Uterus (tissue), 4 donors: ENCODE results near the gene ERH. TPM values are rescaled to one million over a fixed set of nuclear protein-coding genes. Genes with fewer than 3 reads are reported as not detected.
A peak's percentile ranks its signal among the peaks of the same experiment; 100 is the strongest.

Experiments used
- DNase-seq, 2 donors: peaks; one replicate each; pipeline ENCODE4 v3.0.0-alpha.2; 2019 to 2020
- H3K27ac ChIP-seq, 2 donors: fragments of 200-600 bp; sonication (generic); 1 replicate in 1 of 2; 2 replicates in 1 of 2; pipeline ENCODE4 v1.5.1; 2016 to 2018
- H3K27me3 ChIP-seq, 2 donors: fragments of 200-600 bp; sonication (generic); one replicate each; pipeline ENCODE4 v1.5.1; 2018 to 2019; ENCODE audit warnings: control low read depth in 1 of 2
- H3K36me3 ChIP-seq, 2 donors: fragments of 200-600 bp; sonication (generic); one replicate each; pipeline ENCODE4 v1.5.1; 2019; ENCODE audit warnings: control low read depth in 1 of 2
- H3K4me1 ChIP-seq, 2 donors: fragments of 200-600 bp; sonication (generic); one replicate each; pipeline ENCODE4 v1.5.1; 2018 to 2019; ENCODE audit warnings: control low read depth in 1 of 2
- H3K4me3 ChIP-seq, 2 donors: fragments of 200-600 bp; sonication (generic); 1 replicate in 1 of 2; 2 replicates in 1 of 2; pipeline ENCODE4 v1.5.1; 2018 to 2019; ENCODE audit warnings: mild to moderate bottlenecking in 1 of 2
- H3K9me3 ChIP-seq, 2 donors: fragments of 200-600 bp; sonication (generic); one replicate each; pipeline ENCODE4 v1.5.1; 2019; ENCODE audit warnings: control low read depth in 1 of 2
- POLR2A ChIP-seq, 2 donors: fragments of 450-650 bp; IDR thresholded peaks; one replicate each; pipeline ENCODE4 v1.6.1; 2016; ENCODE audit warnings: antibody characterized with exemption in 2 of 2, mild to moderate bottlenecking in 1 of 2, moderate library complexity in 1 of 2
- intact Hi-C: fragments of 100-400 bp; cut with DNase I; formaldehyde crosslinking; loops from one replicate; pipeline ENCODE4 v1.15.1; 2023; ENCODE audit warnings: low total_unique reads
- total RNA-seq, 4 donors: library from RNA; depleted of rRNA in 3 of 4; stranded (reverse); fragments of >200 nt in 3 of 4; gene quantifications; one replicate each; pipeline versions ENCODE4 v1.1.0 to v1.2.4, GENCODE V29; 2014 to 2023
- TF ChIP-seq, protein P1 (sequence below), 4 experiments: fragments of 200-600 bp in 2 of 4; fragments of 450-650 bp in 2 of 4; sonication (generic) in 2 of 4; IDR thresholded peaks; one replicate each; pipeline ENCODE4 v1.5.1; 2016 to 2019; ENCODE audit warnings: antibody characterized with exemption in 4 of 4, mild to moderate bottlenecking in 2 of 4, moderate library complexity in 1 of 4
- donor health status: DM: yes; HTN: yes; CAD: no.

ERH gene
- 100 to 1,000 TPM in 3 of 4 donors, 1 to 10 TPM in 1; 8.7 to 226 (median 149) TPM for total RNA-seq

DNA sequence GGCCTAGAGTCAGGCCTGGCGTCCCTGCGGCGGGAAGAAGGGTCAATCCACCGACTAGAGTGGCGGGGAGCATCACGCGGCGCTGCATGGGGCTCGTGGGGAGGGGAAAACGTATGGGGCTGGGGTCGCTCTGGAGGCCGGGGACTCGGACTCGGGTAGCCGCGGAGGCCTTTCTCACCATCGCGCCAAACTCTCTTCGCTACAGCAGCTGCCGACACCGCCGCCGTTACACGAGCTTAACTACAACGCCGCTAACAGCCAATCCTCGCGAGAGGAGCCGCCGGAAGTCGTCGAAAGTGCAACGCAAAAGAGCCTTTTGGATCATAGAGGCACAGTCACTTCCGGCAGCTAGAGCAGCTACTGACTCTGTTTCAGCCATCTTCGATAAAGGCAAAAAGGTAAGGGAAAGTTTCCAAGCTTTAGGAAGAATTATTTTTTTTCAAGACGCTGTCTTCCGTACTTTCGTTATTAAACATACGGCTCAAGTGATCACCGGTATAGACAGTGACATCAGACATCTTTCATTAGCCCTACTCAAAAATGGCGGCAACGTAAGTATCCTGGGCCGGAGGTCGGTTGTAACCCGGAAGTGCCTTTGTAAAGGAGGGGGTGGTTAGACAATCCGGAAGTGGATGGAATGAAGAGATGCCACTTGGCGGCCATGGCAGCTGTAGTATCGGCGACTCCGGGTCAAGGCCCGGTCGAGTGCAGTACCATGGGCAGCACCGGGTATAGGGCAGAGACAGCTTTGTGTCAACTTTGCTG lies at the start of gene ERH, which contains the start of gene SLC39A9:
Gene ERH (minus strand): TSS at position 247 of the 765 bp plus-strand sequence. CDS start 66 bp downstream, at position 181.
Gene SLC39A9 (plus strand): TSS at position 640 of the 765 bp plus-strand sequence. CDS start 678 bp downstream, outside the sequence.
- H3K4me3 ChIP-seq, result peak within 1 kb of the TSS; percentile 92 to 95
- peaks cover 14 to 17% of the 10 kb centered on the region in 2 donors for H3K4me1 ChIP-seq
- intact Hi-C loops, result no loop called here
- no peaks in the 10 kb centered on the region for H3K9me3 ChIP-seq
- TF ChIP-seq, protein P1, sequence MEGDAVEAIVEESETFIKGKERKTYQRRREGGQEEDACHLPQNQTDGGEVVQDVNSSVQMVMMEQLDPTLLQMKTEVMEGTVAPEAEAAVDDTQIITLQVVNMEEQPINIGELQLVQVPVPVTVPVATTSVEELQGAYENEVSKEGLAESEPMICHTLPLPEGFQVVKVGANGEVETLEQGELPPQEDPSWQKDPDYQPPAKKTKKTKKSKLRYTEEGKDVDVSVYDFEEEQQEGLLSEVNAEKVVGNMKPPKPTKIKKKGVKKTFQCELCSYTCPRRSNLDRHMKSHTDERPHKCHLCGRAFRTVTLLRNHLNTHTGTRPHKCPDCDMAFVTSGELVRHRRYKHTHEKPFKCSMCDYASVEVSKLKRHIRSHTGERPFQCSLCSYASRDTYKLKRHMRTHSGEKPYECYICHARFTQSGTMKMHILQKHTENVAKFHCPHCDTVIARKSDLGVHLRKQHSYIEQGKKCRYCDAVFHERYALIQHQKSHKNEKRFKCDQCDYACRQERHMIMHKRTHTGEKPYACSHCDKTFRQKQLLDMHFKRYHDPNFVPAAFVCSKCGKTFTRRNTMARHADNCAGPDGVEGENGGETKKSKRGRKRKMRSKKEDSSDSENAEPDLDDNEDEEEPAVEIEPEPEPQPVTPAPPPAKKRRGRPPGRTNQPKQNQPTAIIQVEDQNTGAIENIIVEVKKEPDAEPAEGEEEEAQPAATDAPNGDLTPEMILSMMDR (IDR thresholded peaks at IDR 0.05), result peak in 1 of 4 experiments; percentile 12
- peak; percentile 23 to 54 for TF ChIP-seq POLR2A (IDR thresholded peaks at IDR 0.05)
- no peaks in the 10 kb centered on the region for H3K27me3 ChIP-seq
- peak; percentile 94 to 97 for DNase-seq
- no peaks in the 10 kb centered on the region for H3K36me3 ChIP-seq
- peak within 1 kb of the TSS; percentile 87 to 88 for H3K27ac ChIP-seq

DNA sequence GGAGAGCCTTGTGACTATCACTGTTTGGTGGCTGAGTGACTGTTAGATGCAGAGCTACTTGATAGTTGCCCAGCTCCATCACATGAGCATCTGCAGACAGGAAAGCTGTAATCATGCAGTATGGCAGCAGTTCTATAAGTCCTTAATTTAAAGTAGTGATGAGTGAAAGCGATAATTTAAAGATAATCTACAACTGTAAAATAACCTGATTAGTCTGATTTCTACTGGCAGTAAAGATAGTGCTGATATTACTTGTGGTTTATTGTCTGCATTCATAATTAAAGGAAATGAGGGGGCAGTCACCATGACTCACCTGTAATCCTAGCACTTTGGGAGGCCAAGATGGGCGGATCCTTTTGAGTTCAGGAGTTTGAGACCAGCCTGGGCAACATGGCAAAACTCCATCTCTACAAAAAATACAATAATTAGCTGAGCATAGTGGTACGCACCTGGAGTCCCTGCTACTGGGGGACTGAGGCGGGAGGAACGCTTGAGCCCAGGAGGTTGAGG lies 45.3 kb upstream of the ERH start:
- H3K4me3 ChIP-seq, result no peak overlapping the region
- H3K27ac ChIP-seq, result no peak overlapping the region
- H3K27me3 ChIP-seq, result no peaks in the 10 kb centered on the region
- no peaks in the 10 kb centered on the region for H3K36me3 ChIP-seq
- DNase-seq, result no peak
- no peaks in the 10 kb centered on the region for H3K9me3 ChIP-seq
- intact Hi-C loops, result no loop called here
- TF ChIP-seq POLR2A (IDR thresholded peaks at IDR 0.05), result no peak
- TF ChIP-seq, protein P1 (IDR thresholded peaks at IDR 0.05), result no peak
- H3K4me1 ChIP-seq, result no peaks in the 10 kb centered on the region

DNA sequence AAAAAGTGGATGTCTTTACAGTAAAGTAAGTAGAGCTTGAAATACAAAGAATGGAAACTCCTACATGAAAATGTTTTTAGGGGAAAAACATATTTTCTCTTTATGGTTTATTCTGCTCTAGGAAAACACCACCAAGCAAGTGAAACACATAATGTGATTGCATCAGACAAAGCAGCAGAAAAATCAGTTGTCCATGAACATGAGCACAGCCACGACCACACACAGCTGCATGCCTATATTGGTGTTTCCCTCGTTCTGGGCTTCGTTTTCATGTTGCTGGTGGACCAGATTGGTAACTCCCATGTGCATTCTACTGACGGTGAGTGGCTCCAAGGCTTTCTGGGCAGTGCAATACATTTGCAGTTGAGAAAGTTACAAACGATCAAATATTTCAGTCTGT lies 43.8 kb upstream of the ERH start:
- intact Hi-C loops, result no loop called here
- no peaks in the 10 kb centered on the region for H3K9me3 ChIP-seq
- H3K36me3 ChIP-seq, result no peaks in the 10 kb centered on the region
- DNase-seq, result no peak
- TF ChIP-seq, protein P1 (IDR thresholded peaks at IDR 0.05), result no peak
- no peak for TF ChIP-seq POLR2A (IDR thresholded peaks at IDR 0.05)
- no peak overlapping the region for H3K4me3 ChIP-seq
- H3K27ac ChIP-seq, result no peak overlapping the region
- no peaks in the 10 kb centered on the region for H3K27me3 ChIP-seq
- H3K4me1 ChIP-seq, result no peaks in the 10 kb centered on the region

DNA sequence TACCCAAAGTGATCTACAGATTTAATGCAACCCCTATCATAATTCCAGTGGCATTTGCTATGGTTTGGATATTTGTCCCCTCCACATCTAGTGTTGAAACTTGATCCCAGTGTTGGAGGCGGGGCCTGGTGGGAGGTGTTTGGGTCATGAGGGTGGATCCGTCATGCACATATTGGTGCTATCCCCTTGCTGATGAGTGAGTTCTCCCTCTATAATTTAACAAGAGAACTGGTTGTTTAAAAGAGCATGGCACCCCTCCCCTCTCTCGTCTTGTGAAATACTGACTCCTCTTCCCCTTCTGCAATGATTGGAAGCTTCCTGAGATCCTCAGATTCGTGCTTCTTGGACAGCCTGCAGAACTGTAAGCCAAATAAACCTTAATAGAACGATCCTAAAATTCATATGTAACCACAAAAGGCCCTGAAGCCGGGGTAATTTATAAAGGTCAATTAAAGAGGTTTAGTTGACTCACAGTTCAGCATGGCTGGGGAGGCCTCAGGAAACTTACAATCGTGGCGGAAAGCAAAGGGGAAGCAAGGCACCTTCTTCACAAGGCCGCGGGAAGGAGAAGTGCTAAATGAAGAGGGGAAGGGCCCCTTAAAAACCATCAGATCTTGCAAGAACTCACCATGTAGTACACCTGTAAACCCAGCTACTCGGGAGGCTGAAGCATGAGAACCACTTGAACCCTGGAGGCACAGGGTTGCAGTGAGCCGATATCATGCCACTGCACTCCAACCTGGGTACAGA lies 41.6 kb upstream of the ERH start:
- Histone ChIP-seq H3K4me3 (no peak overlapping the region), H3K27me3 (no peaks in the 10 kb centered on the region), H3K36me3 (no peaks in the 10 kb centered on the region), H3K27ac (no peak overlapping the region), H3K9me3 (no peaks in the 10 kb centered on the region), H3K4me1 (no peaks in the 10 kb centered on the region)
- no peak for DNase-seq
- intact Hi-C loops, result no loop called here
- TF ChIP-seq, protein P1 (IDR thresholded peaks at IDR 0.05), result no peak
- no peak for TF ChIP-seq POLR2A (IDR thresholded peaks at IDR 0.05)
